Measurements from ENCODE around the gene DBN1.

Gene DBN1

GRCh38 chr5:177490311-177490991 is 17.0 kb upstream of the DBN1 start:
- Histone ChIP-seq H3K9ac (ENCODE audit: low read length) (no peak overlapping the region), H2BK5ac (ENCODE audit: low read depth, low read length, poor library complexity, severe bottlenecking) (no peak overlapping the region), H3K4me2 (ENCODE audit: low read length, poor library complexity, severe bottlenecking) (no peak overlapping the region), H3K14ac (ENCODE audit: low read length in 2 of 2) (peak overlapping the region in 1 of 2 experiments; percentile 80), H4K91ac (ENCODE audit: low read length) (no peak overlapping the region), H3K4me3 (ENCODE audit: insufficient read depth in 1 of 2, low read depth in 1 of 2, low read length in 2 of 2) (no peak overlapping the region), H3K4me1 (ENCODE audit: control insufficient read depth, insufficient read depth, low read depth, low read length) (peaks cover 72% of the 10 kb centered on the region), H3K23ac (ENCODE audit: low read length in 2 of 2) (no peak overlapping the region), H3K27me3 (ENCODE audit: control insufficient read depth in 1 of 2, insufficient read depth in 1 of 2, low read length in 2 of 2) (no peaks in the 10 kb centered on the region), H2AK5ac (ENCODE audit: low read length, severe bottlenecking) (no peak overlapping the region), H2BK15ac (ENCODE audit: low read depth, poor library complexity, severe bottlenecking) (no peak overlapping the region), H2AFZ (ENCODE audit: low read depth, low read length) (no peak overlapping the region), H3K18ac (ENCODE audit: low read depth in 1 of 2, low read length in 2 of 2) (no peak overlapping the region), H3K79me1 (replicated peaks; ENCODE audit: low read length, poor library complexity, severe bottlenecking) (peaks cover 5% of the 10 kb centered on the region), H3K9me3 (ENCODE audit: control insufficient read depth, low read length) (no peaks in the 10 kb centered on the region), H2BK12ac (ENCODE audit: low read length in 2 of 2) (peak overlapping the region in 1 of 2 experiments; percentile 4), H3K27ac (ENCODE audit: low read length, poor library complexity, severe bottlenecking) (peak overlapping the region; percentile 44), H2BK120ac (ENCODE audit: low read depth, low read length) (no peak overlapping the region), H3K4ac (ENCODE audit: low read depth in 1 of 2, low read length in 2 of 2) (no peak overlapping the region), H3K36me3 (ENCODE audit: control insufficient read depth in 1 of 2, insufficient read depth in 2 of 2, low read depth in 1 of 2, low read length in 2 of 2) (peaks cover 77 to 89% of the 10 kb centered on the region in 2 experiments), H4K8ac (ENCODE audit: low read length) (peak overlapping the region; percentile 7)
- 97% methylated on average over 15 of the region's 15 CpGs for WGBS
- DNase-seq, result no peak

- H3K4me2 ChIP-seq (ENCODE audit: low read length, poor library complexity, severe bottlenecking), result no peak overlapping the region
- H3K18ac ChIP-seq (ENCODE audit: low read depth in 1 of 2, low read length in 2 of 2), result no peak overlapping the region
- peaks cover 90 to 99% of the 10 kb centered on the region in 2 experiments for H3K36me3 ChIP-seq (ENCODE audit: control insufficient read depth in 1 of 2, insufficient read depth in 2 of 2, low read depth in 1 of 2, low read length in 2 of 2)
- no peak overlapping the region for H2BK5ac ChIP-seq (ENCODE audit: low read depth, low read length, poor library complexity, severe bottlenecking)
- H3K9ac ChIP-seq (ENCODE audit: low read length), result no peak overlapping the region
- no peak overlapping the region for H4K91ac ChIP-seq (ENCODE audit: low read length)
- no peak overlapping the region for H2BK15ac ChIP-seq (ENCODE audit: low read depth, poor library complexity, severe bottlenecking)
- no peak overlapping the region for H2AK5ac ChIP-seq (ENCODE audit: low read length, severe bottlenecking)
- no peak overlapping the region for H3K23ac ChIP-seq (ENCODE audit: low read length in 2 of 2)
- no peaks in the 10 kb centered on the region for H3K9me3 ChIP-seq (ENCODE audit: control insufficient read depth, low read length)
- DNase-seq, result no peak
- no peak overlapping the region for H3K14ac ChIP-seq (ENCODE audit: low read length in 2 of 2)
- peak overlapping the region in 1 of 2 experiments; percentile 12 for H2BK12ac ChIP-seq (ENCODE audit: low read length in 2 of 2)
- no peak overlapping the region for H2BK120ac ChIP-seq (ENCODE audit: low read depth, low read length)
- peaks cover 5% of the 10 kb centered on the region for H3K79me1 ChIP-seq (replicated peaks; ENCODE audit: low read length, poor library complexity, severe bottlenecking)
- peaks cover 78% of the 10 kb centered on the region for H3K4me1 ChIP-seq (ENCODE audit: control insufficient read depth, insufficient read depth, low read depth, low read length)
- no peak overlapping the region for H3K27ac ChIP-seq (ENCODE audit: low read length, poor library complexity, severe bottlenecking)
- WGBS, result 90% methylated on average over 21 of the region's 26 CpGs
- H3K4ac ChIP-seq (ENCODE audit: low read depth in 1 of 2, low read length in 2 of 2), result no peak overlapping the region
- no peak overlapping the region for H4K8ac ChIP-seq (ENCODE audit: low read length)
- H3K4me3 ChIP-seq (ENCODE audit: insufficient read depth in 1 of 2, low read depth in 1 of 2, low read length in 2 of 2), result no peak overlapping the region
- no peaks in the 10 kb centered on the region for H3K27me3 ChIP-seq (ENCODE audit: control insufficient read depth in 1 of 2, insufficient read depth in 1 of 2, low read length in 2 of 2)
- no peak overlapping the region for H2AFZ ChIP-seq (ENCODE audit: low read depth, low read length)
These were observed 15.8 kb upstream of the DBN1 start for GRCh38 chr5:177489119-177489716.

- Histone ChIP-seq H3K4me3 (ENCODE audit: insufficient read depth in 1 of 2, low read depth in 1 of 2, low read length in 2 of 2) (no peak overlapping the region), H4K8ac (ENCODE audit: low read length) (no peak overlapping the region), H3K4ac (ENCODE audit: low read depth in 1 of 2, low read length in 2 of 2) (no peak overlapping the region), H3K18ac (ENCODE audit: low read depth in 1 of 2, low read length in 2 of 2) (no peak overlapping the region), H2BK15ac (ENCODE audit: low read depth, poor library complexity, severe bottlenecking) (no peak overlapping the region), H2BK120ac (ENCODE audit: low read depth, low read length) (no peak overlapping the region), H3K27ac (ENCODE audit: low read length, poor library complexity, severe bottlenecking) (peak overlapping the region; percentile 6), H2AFZ (ENCODE audit: low read depth, low read length) (no peak overlapping the region), H2BK12ac (ENCODE audit: low read length in 2 of 2) (no peak overlapping the region), H3K36me3 (ENCODE audit: control insufficient read depth in 1 of 2, insufficient read depth in 2 of 2, low read depth in 1 of 2, low read length in 2 of 2) (peaks cover 90 to 99% of the 10 kb centered on the region in 2 experiments), H2BK5ac (ENCODE audit: low read depth, low read length, poor library complexity, severe bottlenecking) (no peak overlapping the region), H3K23ac (ENCODE audit: low read length in 2 of 2) (no peak overlapping the region), H3K9ac (ENCODE audit: low read length) (no peak overlapping the region), H3K4me2 (ENCODE audit: low read length, poor library complexity, severe bottlenecking) (no peak overlapping the region), H4K91ac (ENCODE audit: low read length) (no peak overlapping the region), H3K4me1 (ENCODE audit: control insufficient read depth, insufficient read depth, low read depth, low read length) (peaks cover 78% of the 10 kb centered on the region), H3K14ac (ENCODE audit: low read length in 2 of 2) (no peak overlapping the region), H2AK5ac (ENCODE audit: low read length, severe bottlenecking) (no peak overlapping the region), H3K9me3 (ENCODE audit: control insufficient read depth, low read length) (no peaks in the 10 kb centered on the region), H3K27me3 (ENCODE audit: control insufficient read depth in 1 of 2, insufficient read depth in 1 of 2, low read length in 2 of 2) (no peaks in the 10 kb centered on the region), H3K79me1 (replicated peaks; ENCODE audit: low read length, poor library complexity, severe bottlenecking) (peaks cover 7% of the 10 kb centered on the region)
- DNase-seq, result no peak
- WGBS, result 97% methylated on average over 15 of the region's 15 CpGs
These were observed 14.5 kb upstream of the DBN1 start for GRCh38 chr5:177487975-177488374.

- no peak for DNase-seq
- no peak overlapping the region for H3K9ac ChIP-seq (ENCODE audit: low read length)
- no peak overlapping the region for H3K4me3 ChIP-seq (ENCODE audit: insufficient read depth in 1 of 2, low read depth in 1 of 2, low read length in 2 of 2)
- no peak overlapping the region for H3K4ac ChIP-seq (ENCODE audit: low read depth in 1 of 2, low read length in 2 of 2)
- peaks cover 85 to 99% of the 10 kb centered on the region in 2 experiments for H3K36me3 ChIP-seq (ENCODE audit: control insufficient read depth in 1 of 2, insufficient read depth in 2 of 2, low read depth in 1 of 2, low read length in 2 of 2)
- H4K8ac ChIP-seq (ENCODE audit: low read length), result no peak overlapping the region
- peaks cover 76% of the 10 kb centered on the region for H3K4me1 ChIP-seq (ENCODE audit: control insufficient read depth, insufficient read depth, low read depth, low read length)
- H3K27ac ChIP-seq (ENCODE audit: low read length, poor library complexity, severe bottlenecking), result no peak overlapping the region
- H3K9me3 ChIP-seq (ENCODE audit: control insufficient read depth, low read length), result no peaks in the 10 kb centered on the region
- H2BK12ac ChIP-seq (ENCODE audit: low read length in 2 of 2), result no peak overlapping the region
- no peak overlapping the region for H2AK5ac ChIP-seq (ENCODE audit: low read length, severe bottlenecking)
- no peak overlapping the region for H2AFZ ChIP-seq (ENCODE audit: low read depth, low read length)
- no peak overlapping the region for H2BK5ac ChIP-seq (ENCODE audit: low read depth, low read length, poor library complexity, severe bottlenecking)
- no peak overlapping the region for H2BK120ac ChIP-seq (ENCODE audit: low read depth, low read length)
- no peak overlapping the region for H2BK15ac ChIP-seq (ENCODE audit: low read depth, poor library complexity, severe bottlenecking)
- H3K79me1 ChIP-seq (replicated peaks; ENCODE audit: low read length, poor library complexity, severe bottlenecking), result peaks cover 9% of the 10 kb centered on the region
- no peak overlapping the region for H3K23ac ChIP-seq (ENCODE audit: low read length in 2 of 2)
- H3K4me2 ChIP-seq (ENCODE audit: low read length, poor library complexity, severe bottlenecking), result no peak overlapping the region
- 98% methylated on average over 8 of the region's 8 CpGs for WGBS
- H3K18ac ChIP-seq (ENCODE audit: low read depth in 1 of 2, low read length in 2 of 2), result no peak overlapping the region
- H3K14ac ChIP-seq (ENCODE audit: low read length in 2 of 2), result no peak overlapping the region
- no peaks in the 10 kb centered on the region for H3K27me3 ChIP-seq (ENCODE audit: control insufficient read depth in 1 of 2, insufficient read depth in 1 of 2, low read length in 2 of 2)
- H4K91ac ChIP-seq (ENCODE audit: low read length), result no peak overlapping the region
These were observed 13.7 kb upstream of the DBN1 start for GRCh38 chr5:177487144-177487543.

Data from mesenchymal stem cell (in vitro differentiated cells and primary cell).